ENCODE results near the gene RBM4.

RBM4 gene

GRCh38 chr11:66641834-66642233 lies 3.3 kb downstream of the RBM4 start:
- H3K36me3 ChIP-seq, result peaks cover 96% of the 10 kb centered on the region
- H3K27ac ChIP-seq, result no peak overlapping the region
- TF ChIP-seq CTCF (IDR thresholded peaks at IDR 0.05; ENCODE audit: low read depth, low read length), result no peak
- no peak for DNase-seq
- no peaks in the 10 kb centered on the region for H3K27me3 ChIP-seq (ENCODE audit: insufficient read depth, low read depth, severe bottlenecking)
- no peaks in the 10 kb centered on the region for H3K9me3 ChIP-seq (ENCODE audit: severe bottlenecking)
- peak overlapping the region; percentile 4; the same call in 1 of the 2 replicates for H3K4me3 ChIP-seq (ENCODE audit: low read depth, low read length)

- peaks cover 100% of the 10 kb centered on the region for H3K36me3 ChIP-seq
- no peak for TF ChIP-seq CTCF (IDR thresholded peaks at IDR 0.05; ENCODE audit: low read depth, low read length)
- DNase-seq, result no peak
- H3K9me3 ChIP-seq (ENCODE audit: severe bottlenecking), result no peaks in the 10 kb centered on the region
- H3K4me3 ChIP-seq (ENCODE audit: low read depth, low read length), result no peak overlapping the region
- no peak overlapping the region for H3K27ac ChIP-seq
- no peaks in the 10 kb centered on the region for H3K27me3 ChIP-seq (ENCODE audit: insufficient read depth, low read depth, severe bottlenecking)
Measured at GRCh38 chr11:66643745-66644437, 5.4 kb downstream of the RBM4 start.

- DNase-seq, result no peak
- Histone ChIP-seq H3K4me3 (ENCODE audit: low read depth, low read length) (no peak overlapping the region), H3K36me3 (peaks cover 100% of the 10 kb centered on the region), H3K27me3 (ENCODE audit: insufficient read depth, low read depth, severe bottlenecking) (no peaks in the 10 kb centered on the region), H3K27ac (no peak overlapping the region), H3K9me3 (ENCODE audit: severe bottlenecking) (no peaks in the 10 kb centered on the region)
- TF ChIP-seq CTCF (IDR thresholded peaks at IDR 0.05; ENCODE audit: low read depth, low read length), result no peak
Measured at GRCh38 chr11:66646828-66647227, 8.3 kb downstream of the RBM4 start.

GRCh38 chr11:66649903-66650302 lies 11.4 kb downstream of the RBM4 start:
- no peak for TF ChIP-seq CTCF (IDR thresholded peaks at IDR 0.05; ENCODE audit: low read depth, low read length)
- Histone ChIP-seq H3K27ac (no peak overlapping the region), H3K36me3 (peaks cover 97% of the 10 kb centered on the region), H3K27me3 (ENCODE audit: insufficient read depth, low read depth, severe bottlenecking) (no peaks in the 10 kb centered on the region), H3K4me3 (ENCODE audit: low read depth, low read length) (no peak overlapping the region), H3K9me3 (ENCODE audit: severe bottlenecking) (no peaks in the 10 kb centered on the region)
- no peak for DNase-seq

GRCh38 chr11:66651016-66651415 lies 12.5 kb downstream of the RBM4 start:
- peaks cover 94% of the 10 kb centered on the region for H3K36me3 ChIP-seq
- H3K9me3 ChIP-seq (ENCODE audit: severe bottlenecking), result no peaks in the 10 kb centered on the region
- no peak for TF ChIP-seq CTCF (IDR thresholded peaks at IDR 0.05; ENCODE audit: low read depth, low read length)
- no peak overlapping the region for H3K27ac ChIP-seq
- H3K4me3 ChIP-seq (ENCODE audit: low read depth, low read length), result no peak overlapping the region
- DNase-seq, result no peak
- no peaks in the 10 kb centered on the region for H3K27me3 ChIP-seq (ENCODE audit: insufficient read depth, low read depth, severe bottlenecking)

- Histone ChIP-seq H3K27ac (no peak overlapping the region), H3K36me3 (peaks cover 92% of the 10 kb centered on the region), H3K27me3 (ENCODE audit: insufficient read depth, low read depth, severe bottlenecking) (no peaks in the 10 kb centered on the region), H3K4me3 (ENCODE audit: low read depth, low read length) (no peak overlapping the region), H3K9me3 (ENCODE audit: severe bottlenecking) (no peaks in the 10 kb centered on the region)
- no peak for DNase-seq
- TF ChIP-seq CTCF (IDR thresholded peaks at IDR 0.05; ENCODE audit: low read depth, low read length), result no peak
Measured at GRCh38 chr11:66652651-66653050, 14.1 kb downstream of the RBM4 start.

Measured in WERI-Rb-1 (cell line).